Esophagus mucosa (tissue), 1 donor: Measurements from ENCODE around the gene CST5. TPM values are rescaled to one million over a fixed set of nuclear protein-coding genes. Genes with fewer than 3 reads are reported as not detected.
"Not testable (repeated sequence)": the region's sequence is repeated elsewhere in the genome, so short reads cannot be mapped to it uniquely, and the experiment has no call there.

Source experiments
- ATAC-seq: fragments of 200-7000 bp; cut with Tn5 transposase; one replicate; pipeline ENCODE4 v1.9.1; 2020
- total RNA-seq: library from RNA; stranded (reverse); gene quantifications from one replicate; pipeline ENCODE4 v1.2.4, GENCODE V29; 2023
- donor health status: DM: yes; HTN: yes; CAD: no.

The CST5 gene
- total RNA-seq, 1 donor from 2014 or later: not detected

GRCh38 chr20:23887856-23888255, 8.3 kb upstream of the CST5 start:
- ATAC-seq: no peak

GRCh38 chr20:23884771-23885162, 5.2 kb upstream of the CST5 start:
- no peak for ATAC-seq

- ATAC-seq: no peak
Observed at GRCh38 chr20:23884136-23884770, 4.7 kb upstream of the CST5 start.

GRCh38 chr20:23881371-23881770, 1.8 kb upstream of the CST5 start:
- ATAC-seq: no peak

GRCh38 chr20:23880417-23880816, 869 bp upstream of the CST5 start:
- ATAC-seq: no peak

GRCh38 chr20:23879811-23880374, 345 bp upstream of the CST5 start:
- no peak for ATAC-seq

- ATAC-seq: no peak
Observed at GRCh38 chr20:23878787-23879186, 761 bp downstream of the CST5 start.

- peak; percentile 41 for ATAC-seq
Observed at GRCh38 chr20:23878016-23878542, 1.5 kb downstream of the CST5 start.

- no peak for ATAC-seq
Observed at GRCh38 chr20:23877524-23877923, 2.0 kb downstream of the CST5 start.

GRCh38 chr20:23875606-23876237, 3.8 kb downstream of the CST5 start:
- no peak for ATAC-seq

GRCh38 chr20:23874747-23875146, 4.8 kb downstream of the CST5 start:
- ATAC-seq: no peak

GRCh38 chr20:23873370-23874015, 6.1 kb downstream of the CST5 start:
- no peak for ATAC-seq

- no peak for ATAC-seq
Observed at GRCh38 chr20:23872065-23872464, 7.5 kb downstream of the CST5 start.

- no peak for ATAC-seq
Observed at GRCh38 chr20:23870461-23870860, 9.1 kb downstream of the CST5 start.

GRCh38 chr20:23869520-23869919, 10.0 kb downstream of the CST5 start:
- ATAC-seq: no peak

GRCh38 chr20:23868321-23868720, 11.2 kb downstream of the CST5 start:
- no peak for ATAC-seq

- no peak for ATAC-seq
Observed at GRCh38 chr20:23867152-23867776, 12.3 kb downstream of the CST5 start.

GRCh38 chr20:23860771-23861170, 18.8 kb downstream of the CST5 start:
- ATAC-seq: not testable (repeated sequence)

GRCh38 chr20:23857962-23858595, 21.5 kb downstream of the CST5 start:
- no peak for ATAC-seq

GRCh38 chr20:23856736-23857135, 22.8 kb downstream of the CST5 start:
- ATAC-seq: no peak

- no peak for ATAC-seq
Observed at GRCh38 chr20:23856226-23856625, 23.3 kb downstream of the CST5 start.

GRCh38 chr20:23841693-23842092, 37.9 kb downstream of the CST5 start:
- ATAC-seq: no peak

- no peak for ATAC-seq
Observed at GRCh38 chr20:23835716-23836115, 43.8 kb downstream of the CST5 start.
